Stimulated activated naive CD8-positive, alpha-beta T cell treated with anti-CD3 and anti-CD28 coated beads, Interleukin-15, Interleukin-2, amounts not matched to agents 100 ng/mL and 50 ng/mL, for 24 hours (primary cell): Measurements from ENCODE around the gene ZCCHC7.
"Not testable (repeated sequence)": the region's sequence is repeated elsewhere in the genome, so short reads cannot be mapped to it uniquely, and the experiment has no call there.

Experiments used
- H3K27ac Mint-ChIP-seq: one replicate; pipeline ENCODE4 v1.8.0; 2021; ENCODE audit warnings: mild to moderate bottlenecking, mixed read lengths
- H3K27me3 Mint-ChIP-seq: one replicate; pipeline ENCODE4 v1.8.0; 2021; ENCODE audit warnings: mixed read lengths
- H3K36me3 Mint-ChIP-seq: one replicate; pipeline ENCODE4 v1.8.0; 2021; ENCODE audit warnings: low read depth, mixed read lengths
- H3K4me1 Mint-ChIP-seq: one replicate; pipeline ENCODE4 v1.8.0; 2021; ENCODE audit warnings: low read depth, mixed read lengths
- H3K4me3 Mint-ChIP-seq: one replicate; pipeline ENCODE4 v1.8.0; 2021; ENCODE audit warnings: mild to moderate bottlenecking, mixed read lengths
- H3K9me3 Mint-ChIP-seq: one replicate; pipeline ENCODE4 v1.8.0; 2021; ENCODE audit warnings: mixed read lengths

Gene ZCCHC7

GRCh38 chr9:37178742-37179141, 58.4 kb downstream of the ZCCHC7 start:
- Mint-ChIP-seq H3K27ac (no peak overlapping the region), H3K9me3 (peaks cover 7% of the 10 kb centered on the region), H3K27me3 (no peaks in the 10 kb centered on the region), H3K4me1 (peaks cover 19% of the 10 kb centered on the region), H3K4me3 (no peak overlapping the region), H3K36me3 (peaks cover 49% of the 10 kb centered on the region)

GRCh38 chr9:37179576-37179975, 59.2 kb downstream of the ZCCHC7 start:
- peaks cover 26% of the 10 kb centered on the region for H3K4me1 Mint-ChIP-seq
- H3K36me3 Mint-ChIP-seq, result peaks cover 52% of the 10 kb centered on the region
- no peak overlapping the region for H3K27ac Mint-ChIP-seq
- no peaks in the 10 kb centered on the region for H3K27me3 Mint-ChIP-seq
- H3K4me3 Mint-ChIP-seq, result no peak overlapping the region
- peaks cover 7% of the 10 kb centered on the region for H3K9me3 Mint-ChIP-seq

- peaks cover 57% of the 10 kb centered on the region for H3K36me3 Mint-ChIP-seq
- H3K4me3 Mint-ChIP-seq, result no peak overlapping the region
- no peak overlapping the region for H3K27ac Mint-ChIP-seq
- peaks cover 7% of the 10 kb centered on the region for H3K9me3 Mint-ChIP-seq
- H3K4me1 Mint-ChIP-seq, result peaks cover 27% of the 10 kb centered on the region
- no peaks in the 10 kb centered on the region for H3K27me3 Mint-ChIP-seq
Measured at GRCh38 chr9:37180138-37180537, 59.8 kb downstream of the ZCCHC7 start.

GRCh38 chr9:37182718-37183117, 62.3 kb downstream of the ZCCHC7 start:
- Mint-ChIP-seq H3K36me3 (peaks cover 59% of the 10 kb centered on the region), H3K27ac (no peak overlapping the region), H3K9me3 (peaks cover 7% of the 10 kb centered on the region), H3K27me3 (no peaks in the 10 kb centered on the region), H3K4me3 (no peak overlapping the region), H3K4me1 (peaks cover 38% of the 10 kb centered on the region)

- no peaks in the 10 kb centered on the region for H3K27me3 Mint-ChIP-seq
- H3K4me1 Mint-ChIP-seq, result peaks cover 57% of the 10 kb centered on the region
- H3K27ac Mint-ChIP-seq, result peak overlapping the region; percentile 58
- H3K36me3 Mint-ChIP-seq, result peaks cover 63% of the 10 kb centered on the region
- no peak overlapping the region for H3K4me3 Mint-ChIP-seq
- peaks cover 7% of the 10 kb centered on the region for H3K9me3 Mint-ChIP-seq
Measured at GRCh38 chr9:37184905-37185867, 64.8 kb downstream of the ZCCHC7 start.

- Mint-ChIP-seq H3K27me3 (no peaks in the 10 kb centered on the region), H3K4me3 (peak overlapping the region; percentile 74), H3K27ac (peak overlapping the region; percentile 88), H3K36me3 (peaks cover 67% of the 10 kb centered on the region), H3K9me3 (no peaks in the 10 kb centered on the region), H3K4me1 (peaks cover 70% of the 10 kb centered on the region)
Measured at GRCh38 chr9:37187292-37187691, 66.9 kb downstream of the ZCCHC7 start.

- H3K4me1 Mint-ChIP-seq, result peaks cover 73% of the 10 kb centered on the region
- H3K36me3 Mint-ChIP-seq, result peaks cover 68% of the 10 kb centered on the region
- H3K27me3 Mint-ChIP-seq, result no peaks in the 10 kb centered on the region
- H3K9me3 Mint-ChIP-seq, result no peaks in the 10 kb centered on the region
- H3K27ac Mint-ChIP-seq, result peak overlapping the region; percentile 88
- H3K4me3 Mint-ChIP-seq, result peak overlapping the region; percentile 74
Measured at GRCh38 chr9:37187713-37188439, 67.5 kb downstream of the ZCCHC7 start.

GRCh38 chr9:37190739-37191138, 70.4 kb downstream of the ZCCHC7 start:
- H3K27me3 Mint-ChIP-seq, H3K9me3 Mint-ChIP-seq, H3K4me3 Mint-ChIP-seq, H3K27ac Mint-ChIP-seq: not testable (repeated sequence)
- Mint-ChIP-seq H3K4me1 (peaks cover 71% of the 10 kb centered on the region), H3K36me3 (peaks cover 55% of the 10 kb centered on the region)

- no peak overlapping the region for H3K27ac Mint-ChIP-seq
- no peaks in the 10 kb centered on the region for H3K9me3 Mint-ChIP-seq
- H3K4me3 Mint-ChIP-seq, result no peak overlapping the region
- no peaks in the 10 kb centered on the region for H3K27me3 Mint-ChIP-seq
- peaks cover 55% of the 10 kb centered on the region for H3K36me3 Mint-ChIP-seq
- H3K4me1 Mint-ChIP-seq, result peaks cover 73% of the 10 kb centered on the region
Measured at GRCh38 chr9:37191403-37192089, 71.2 kb downstream of the ZCCHC7 start.

- H3K9me3 Mint-ChIP-seq, result no peaks in the 10 kb centered on the region
- H3K27me3 Mint-ChIP-seq, result no peaks in the 10 kb centered on the region
- no peak overlapping the region for H3K27ac Mint-ChIP-seq
- peaks cover 73% of the 10 kb centered on the region for H3K4me1 Mint-ChIP-seq
- H3K4me3 Mint-ChIP-seq, result no peak overlapping the region
- H3K36me3 Mint-ChIP-seq, result peaks cover 46% of the 10 kb centered on the region
Measured at GRCh38 chr9:37192803-37193202, 72.4 kb downstream of the ZCCHC7 start.

- no peaks in the 10 kb centered on the region for H3K9me3 Mint-ChIP-seq
- peak overlapping the region; percentile 54 for H3K4me3 Mint-ChIP-seq
- H3K4me1 Mint-ChIP-seq, result peaks cover 83% of the 10 kb centered on the region
- peak overlapping the region; percentile 90 for H3K27ac Mint-ChIP-seq
- H3K36me3 Mint-ChIP-seq, result peaks cover 44% of the 10 kb centered on the region
- H3K27me3 Mint-ChIP-seq, result no peaks in the 10 kb centered on the region
Measured at GRCh38 chr9:37197158-37198038, 77.0 kb downstream of the ZCCHC7 start.

GRCh38 chr9:37198039-37198729, 77.8 kb downstream of the ZCCHC7 start:
- H3K36me3 Mint-ChIP-seq, result peaks cover 45% of the 10 kb centered on the region
- H3K27ac Mint-ChIP-seq, result peak overlapping the region; percentile 90
- peak overlapping the region; percentile 54 for H3K4me3 Mint-ChIP-seq
- peaks cover 77% of the 10 kb centered on the region for H3K4me1 Mint-ChIP-seq
- H3K27me3 Mint-ChIP-seq, result no peaks in the 10 kb centered on the region
- H3K9me3 Mint-ChIP-seq, result no peaks in the 10 kb centered on the region

- H3K27me3 Mint-ChIP-seq, result no peaks in the 10 kb centered on the region
- H3K27ac Mint-ChIP-seq, result peak overlapping the region; percentile 90
- peak overlapping the region; percentile 42 for H3K4me3 Mint-ChIP-seq
- H3K4me1 Mint-ChIP-seq, result peaks cover 79% of the 10 kb centered on the region
- peaks cover 6% of the 10 kb centered on the region for H3K9me3 Mint-ChIP-seq
- H3K36me3 Mint-ChIP-seq, result peaks cover 49% of the 10 kb centered on the region
Measured at GRCh38 chr9:37198831-37199230, 78.5 kb downstream of the ZCCHC7 start.
